Fibroblast of lung (primary cell): ENCODE measurements around the gene RELL1. TPM values are rescaled to one million over a fixed set of nuclear protein-coding genes. Genes with fewer than 3 reads are reported as not detected.

Source experiments
- DNase-seq, 2 donors: peaks; one replicate each; pipeline versions ENCODE4 v3.0.0 to v3.0.0-alpha.2; 2010; ENCODE audit warnings: low read depth in 2 of 2
- H2AFZ ChIP-seq: 2 replicates; pipeline ENCODE4 v1.5.1; 2012; ENCODE audit warnings: low read length, control low read depth, inconsistent platforms
- H3K27ac ChIP-seq: 2 replicates; pipeline ENCODE4 v1.5.1; 2011; ENCODE audit warnings: low read length, control low read depth; ENCODE audit not compliant: insufficient read depth
- H3K27me3 ChIP-seq: 2 replicates; pipeline ENCODE4 v1.5.1; 2011; ENCODE audit warnings: mild to moderate bottlenecking, low read length; ENCODE audit not compliant: control insufficient read depth, insufficient read depth
- H3K36me3 ChIP-seq: 2 replicates; pipeline ENCODE4 v1.5.1; 2011; ENCODE audit warnings: low read length; ENCODE audit not compliant: control insufficient read depth, insufficient read depth
- H3K4me1 ChIP-seq: 2 replicates; pipeline ENCODE4 v1.5.1; 2011; ENCODE audit warnings: low read length; ENCODE audit not compliant: control insufficient read depth, insufficient read depth; ENCODE audit errors: extremely low read depth
- H3K4me2 ChIP-seq: 2 replicates; pipeline ENCODE4 v1.5.1; 2011; ENCODE audit warnings: low read length, control low read depth; ENCODE audit not compliant: insufficient read depth; ENCODE audit errors: extremely low read depth
- H3K4me3 ChIP-seq, 4 experiments: fragments of 200-600 bp in 1 of 4; sonication (generic) in 1 of 4; replicated peaks in 1 of 4; 2 replicates each; pipeline ENCODE4 v1.5.1; 2011 to 2016; ENCODE audit warnings: low read length in 4 of 4, low read depth in 3 of 4, mild to moderate bottlenecking in 3 of 4, control low read depth in 2 of 4, inconsistent platforms in 1 of 4, mixed read lengths in 1 of 4; ENCODE audit not compliant: insufficient read depth in 1 of 4; ENCODE audit errors: control extremely low read depth in 1 of 4
- H3K79me2 ChIP-seq: 2 replicates; pipeline ENCODE4 v1.5.1; 2012; ENCODE audit warnings: mild to moderate bottlenecking, low read length, inconsistent platforms; ENCODE audit not compliant: control insufficient read depth, insufficient read depth
- H3K9ac ChIP-seq: 2 replicates; pipeline ENCODE4 v1.5.1; 2011; ENCODE audit warnings: mild to moderate bottlenecking, low read length, control low read depth; ENCODE audit not compliant: insufficient read depth
- H3K9me3 ChIP-seq: 2 replicates; pipeline ENCODE4 v1.5.1; 2012; ENCODE audit warnings: low read depth, low read length; ENCODE audit not compliant: control insufficient read depth, insufficient read depth
- H4K20me1 ChIP-seq: 2 replicates; pipeline ENCODE4 v1.5.1; 2011; ENCODE audit warnings: low read length; ENCODE audit not compliant: control insufficient read depth, insufficient read depth; ENCODE audit errors: extremely low read depth
- CTCF ChIP-seq, 2 donors: IDR thresholded peaks in 1 of 2; conservative IDR thresholded peaks in 1 of 2; 1 replicate in 1 of 2; 2 replicates in 1 of 2; pipeline ENCODE4 v1.5.1; 2011 to 2012; ENCODE audit warnings: low read length in 2 of 2, control low read depth in 1 of 2, inconsistent platforms in 1 of 2, low read depth in 1 of 2, mild to moderate bottlenecking in 1 of 2
- EZH2 ChIP-seq: IDR thresholded peaks from 2 replicates; pipeline ENCODE4 v1.5.1; 2012; ENCODE audit warnings: low read length, control low read depth, mild to moderate bottlenecking; ENCODE audit errors: missing control alignments
- polyA plus RNA-seq, 2 donors: library from polyadenylated mRNA; depleted of rRNA in 1 of 2; stranded (reverse) in 1 of 2; unstranded in 1 of 2; fragments of >200 nt; gene quantifications; 2 replicates each; pipeline ENCODE4 v1.2.1, GENCODE V29; 2011 to 2012; ENCODE audit warnings: missing spikeins in 1 of 2
- total RNA-seq: library from RNA; depleted of rRNA; stranded (reverse); fragments of >200 nt; gene quantifications from 2 replicates; pipeline ENCODE4 v1.2.1, GENCODE V29; 2014

Gene RELL1
- total and polyA plus RNA-seq, 2 donors (not counting 1 experiment from before 2014, with no cell fraction given), result 16.1 to 71.0 TPM

GRCh38 chr4:37603711-37604110 is 82.5 kb downstream of the RELL1 start:
- no peaks in the 10 kb centered on the region for H3K4me1 ChIP-seq
- H2AFZ ChIP-seq, result no peak overlapping the region
- no peaks in the 10 kb centered on the region for H3K36me3 ChIP-seq
- H3K79me2 ChIP-seq, result no peaks in the 10 kb centered on the region
- H3K27me3 ChIP-seq, result no peaks in the 10 kb centered on the region
- H3K9ac ChIP-seq, result no peak overlapping the region
- no peak for DNase-seq
- no peak overlapping the region for H3K4me3 ChIP-seq
- no peak overlapping the region for H3K4me2 ChIP-seq
- H4K20me1 ChIP-seq, result no peaks in the 10 kb centered on the region
- no peaks in the 10 kb centered on the region for H3K9me3 ChIP-seq
- no peak overlapping the region for H3K27ac ChIP-seq
- TF ChIP-seq EZH2 (no peak), CTCF (conservative IDR thresholded peaks at IDR 0.05 in 1 of 2, IDR thresholded peaks at IDR 0.05 in 1 of 2; ENCODE audit: low read depth in 1 of 2, low read length in 2 of 2) (no peak)

GRCh38 chr4:37603070-37603468 is 83.1 kb downstream of the RELL1 start:
- Histone ChIP-seq H3K4me3 (no peak overlapping the region), H3K4me2 (no peak overlapping the region), H3K27me3 (no peaks in the 10 kb centered on the region), H3K4me1 (no peaks in the 10 kb centered on the region), H3K36me3 (no peaks in the 10 kb centered on the region), H2AFZ (no peak overlapping the region), H3K79me2 (no peaks in the 10 kb centered on the region), H3K27ac (no peak overlapping the region), H3K9ac (no peak overlapping the region), H4K20me1 (no peaks in the 10 kb centered on the region), H3K9me3 (no peaks in the 10 kb centered on the region)
- DNase-seq, result peak; percentile 51 to 72
- no peak for TF ChIP-seq EZH2
- TF ChIP-seq CTCF (conservative IDR thresholded peaks at IDR 0.05 in 1 of 2, IDR thresholded peaks at IDR 0.05 in 1 of 2; ENCODE audit: low read depth in 1 of 2, low read length in 2 of 2), result peak; percentile 98 to 99

GRCh38 chr4:37602454-37603069 is 83.6 kb downstream of the RELL1 start:
- Histone ChIP-seq H3K36me3 (no peaks in the 10 kb centered on the region), H3K79me2 (no peaks in the 10 kb centered on the region), H3K9me3 (no peaks in the 10 kb centered on the region), H3K4me3 (no peak overlapping the region), H3K9ac (no peak overlapping the region), H3K27me3 (no peaks in the 10 kb centered on the region), H3K4me2 (no peak overlapping the region), H4K20me1 (no peaks in the 10 kb centered on the region), H3K4me1 (no peaks in the 10 kb centered on the region), H3K27ac (no peak overlapping the region), H2AFZ (no peak overlapping the region)
- TF ChIP-seq CTCF (conservative IDR thresholded peaks at IDR 0.05 in 1 of 2, IDR thresholded peaks at IDR 0.05 in 1 of 2; ENCODE audit: low read depth in 1 of 2, low read length in 2 of 2) (no peak), EZH2 (no peak)
- DNase-seq, result no peak
